Keratinocyte (primary cell): ENCODE data around the gene NCAPD3. TPM values are rescaled to one million over a fixed set of nuclear protein-coding genes. Genes with fewer than 3 reads are reported as not detected.

Experiments used
- DNase-seq: peaks from one replicate; pipeline ENCODE4 v3.0.0-alpha.2; 2011; ENCODE audit warnings: low read depth, missing footprints, low spot score
- FAIRE-seq: peaks from 2 replicates; lab custom pipeline; 2011; peaks lifted over from hg19 to GRCh38; lab: Jason Lieb, UNC
- H2AFZ ChIP-seq: 2 replicates; pipeline ENCODE4 v1.6.0; 2012; ENCODE audit warnings: low read length, control low read depth, inconsistent platforms; ENCODE audit not compliant: control insufficient read depth
- H3K27ac ChIP-seq: 2 replicates; pipeline ENCODE4 v1.5.1; 2011; ENCODE audit warnings: low read length; ENCODE audit not compliant: control insufficient read depth, insufficient read depth
- H3K27me3 ChIP-seq: 3 replicates; pipeline ENCODE4 v1.6.0; 2011; ENCODE audit warnings: low read length; ENCODE audit not compliant: control insufficient read depth, insufficient read depth; ENCODE audit errors: extremely low read depth
- H3K36me3 ChIP-seq, 2 experiments: 2 replicates in 1 of 2; 3 replicates in 1 of 2; pipeline ENCODE4 v1.5.1; 2011; ENCODE audit warnings: low read length in 2 of 2, mild to moderate bottlenecking in 1 of 2; ENCODE audit not compliant: control insufficient read depth in 2 of 2, insufficient read depth in 2 of 2; ENCODE audit errors: extremely low read depth in 1 of 2
- H3K4me1 ChIP-seq: 3 replicates; pipeline ENCODE4 v1.5.1; 2011; ENCODE audit warnings: low read length; ENCODE audit not compliant: control insufficient read depth, insufficient read depth; ENCODE audit errors: extremely low read depth
- H3K4me2 ChIP-seq: 3 replicates; pipeline ENCODE4 v1.6.0; 2011; ENCODE audit warnings: low read depth, low read length; ENCODE audit not compliant: control insufficient read depth, insufficient read depth; ENCODE audit errors: extremely low read depth
- H3K4me3 ChIP-seq, 3 experiments: fragments of 200-600 bp in 1 of 3; sonication (generic) in 1 of 3; 2 replicates in 2 of 3; 3 replicates in 1 of 3; pipeline ENCODE4 v1.5.1; 2011 to 2016; ENCODE audit warnings: low read length in 3 of 3, mild to moderate bottlenecking in 3 of 3, control low read depth in 2 of 3, inconsistent platforms in 1 of 3, low read depth in 1 of 3, mixed read lengths in 1 of 3, mixed run types in 1 of 3, moderate library complexity in 1 of 3; ENCODE audit not compliant: control insufficient read depth in 2 of 3, insufficient read depth in 2 of 3; ENCODE audit errors: extremely low read depth in 1 of 3
- H3K79me2 ChIP-seq: 2 replicates; pipeline ENCODE4 v1.6.0; 2012; ENCODE audit warnings: low read length; ENCODE audit not compliant: control insufficient read depth, insufficient read depth
- H3K9ac ChIP-seq: 3 replicates; pipeline ENCODE4 v1.6.0; 2011; ENCODE audit warnings: low read length; ENCODE audit not compliant: control insufficient read depth, insufficient read depth; ENCODE audit errors: extremely low read depth
- H3K9me1 ChIP-seq: 3 replicates; pipeline ENCODE4 v1.6.0; 2011; ENCODE audit warnings: low read length; ENCODE audit not compliant: control insufficient read depth, insufficient read depth; ENCODE audit errors: extremely low read depth
- H3K9me3 ChIP-seq: 2 replicates; pipeline ENCODE4 v1.5.1; 2012; ENCODE audit warnings: low read depth, low read length; ENCODE audit not compliant: control insufficient read depth
- H4K20me1 ChIP-seq: 3 replicates; pipeline ENCODE4 v1.6.0; 2011; ENCODE audit warnings: low read length; ENCODE audit not compliant: control insufficient read depth, insufficient read depth; ENCODE audit errors: extremely low read depth
- EZH2 ChIP-seq: IDR thresholded peaks from one replicate; pipeline ENCODE4 v1.6.1; 2012; ENCODE audit warnings: inconsistent platforms, mild to moderate bottlenecking, low read length, moderate library complexity
- dilution Hi-C: fragments of 300-500 bp; cut with MboI; formaldehyde crosslinking; loops from one replicate; pipeline ENCODE4 v1.7.0; 2020; ENCODE audit warnings: low sequenced_read_pairs; ENCODE audit not compliant: extremely low pct_ligation_motif_present
- polyA plus RNA-seq, 5 experiments: library from polyadenylated mRNA; depleted of rRNA in 3 of 5; stranded (reverse) in 3 of 5; stranded (forward) in 1 of 5; unstranded in 1 of 5; fragments of >200 nt; gene quantifications; 1 replicate in 1 of 5; 2 replicates in 3 of 5; 3 replicates in 1 of 5; pipeline versions ENCODE4 v1.2.1 to v1.2.3, GENCODE V29; 2011 to 2012; ENCODE audit warnings: missing spikeins in 2 of 5, low read depth in 1 of 5, low replicate concordance in 1 of 5
- TF ChIP-seq, protein P1 (sequence below), 3 experiments: IDR thresholded peaks in 1 of 3; conservative IDR thresholded peaks in 1 of 3; optimal IDR thresholded peaks in 1 of 3; 2 replicates in 2 of 3; 3 replicates in 1 of 3; pipeline versions ENCODE3 to v1.5.1; 2011; ENCODE audit warnings: low read length in 3 of 3, mild to moderate bottlenecking in 3 of 3, moderate library complexity in 2 of 3, control low read depth in 1 of 3, inconsistent platforms in 1 of 3; ENCODE audit not compliant: insufficient read depth in 2 of 3; ENCODE audit errors: extremely low read depth in 1 of 3

The NCAPD3 gene
- polyA plus RNA-seq, 1 donor (not counting 4 experiments of a cell fraction or from before 2014, with no cell fraction given) = 23.0 TPM

DNA sequence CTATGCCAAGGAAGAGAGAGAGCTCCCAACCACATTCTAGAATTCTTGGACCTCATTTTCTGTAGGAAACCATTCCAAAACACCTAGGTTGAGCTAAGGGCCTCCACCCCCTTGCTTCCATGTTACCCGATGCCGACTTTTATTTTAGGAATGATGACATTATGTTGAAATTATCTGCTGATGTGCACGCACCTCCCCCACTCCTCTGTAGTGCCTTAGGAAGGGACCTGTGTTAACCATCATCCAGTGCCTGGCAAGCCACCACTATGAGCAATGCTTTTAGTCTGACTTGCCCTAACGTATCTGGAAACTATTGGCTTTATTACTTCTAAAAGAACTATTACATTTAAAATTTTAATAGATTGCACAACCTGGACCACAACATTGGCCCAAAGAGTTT, 42.1 kb downstream of the NCAPD3 start:
- no peak for FAIRE-seq
- Histone ChIP-seq H3K79me2 (no peaks in the 10 kb centered on the region), H3K9me3 (no peaks in the 10 kb centered on the region), H3K4me3 (no peak overlapping the region), H3K4me1 (peaks cover 8% of the 10 kb centered on the region), H2AFZ (no peak overlapping the region), H4K20me1 (no peaks in the 10 kb centered on the region), H3K36me3 (peaks cover 3 to 26% of the 10 kb centered on the region in 2 experiments), H3K27ac (peak overlapping the region; percentile 2), H3K9ac (no peak overlapping the region), H3K27me3 (no peaks in the 10 kb centered on the region), H3K4me2 (peak overlapping the region; percentile 44), H3K9me1 (no peaks in the 10 kb centered on the region)
- dilution Hi-C loops = no loop called here
- no peak for DNase-seq
- TF ChIP-seq, protein P1, sequence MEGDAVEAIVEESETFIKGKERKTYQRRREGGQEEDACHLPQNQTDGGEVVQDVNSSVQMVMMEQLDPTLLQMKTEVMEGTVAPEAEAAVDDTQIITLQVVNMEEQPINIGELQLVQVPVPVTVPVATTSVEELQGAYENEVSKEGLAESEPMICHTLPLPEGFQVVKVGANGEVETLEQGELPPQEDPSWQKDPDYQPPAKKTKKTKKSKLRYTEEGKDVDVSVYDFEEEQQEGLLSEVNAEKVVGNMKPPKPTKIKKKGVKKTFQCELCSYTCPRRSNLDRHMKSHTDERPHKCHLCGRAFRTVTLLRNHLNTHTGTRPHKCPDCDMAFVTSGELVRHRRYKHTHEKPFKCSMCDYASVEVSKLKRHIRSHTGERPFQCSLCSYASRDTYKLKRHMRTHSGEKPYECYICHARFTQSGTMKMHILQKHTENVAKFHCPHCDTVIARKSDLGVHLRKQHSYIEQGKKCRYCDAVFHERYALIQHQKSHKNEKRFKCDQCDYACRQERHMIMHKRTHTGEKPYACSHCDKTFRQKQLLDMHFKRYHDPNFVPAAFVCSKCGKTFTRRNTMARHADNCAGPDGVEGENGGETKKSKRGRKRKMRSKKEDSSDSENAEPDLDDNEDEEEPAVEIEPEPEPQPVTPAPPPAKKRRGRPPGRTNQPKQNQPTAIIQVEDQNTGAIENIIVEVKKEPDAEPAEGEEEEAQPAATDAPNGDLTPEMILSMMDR (optimal IDR thresholded peaks at IDR 0.05 in 1 of 3, IDR thresholded peaks at IDR 0.05 in 1 of 3, conservative IDR thresholded peaks at IDR 0.05 in 1 of 3; ENCODE audit: extremely low read depth in 1 of 3, insufficient read depth in 2 of 3, low read length in 3 of 3) = no peak

DNA sequence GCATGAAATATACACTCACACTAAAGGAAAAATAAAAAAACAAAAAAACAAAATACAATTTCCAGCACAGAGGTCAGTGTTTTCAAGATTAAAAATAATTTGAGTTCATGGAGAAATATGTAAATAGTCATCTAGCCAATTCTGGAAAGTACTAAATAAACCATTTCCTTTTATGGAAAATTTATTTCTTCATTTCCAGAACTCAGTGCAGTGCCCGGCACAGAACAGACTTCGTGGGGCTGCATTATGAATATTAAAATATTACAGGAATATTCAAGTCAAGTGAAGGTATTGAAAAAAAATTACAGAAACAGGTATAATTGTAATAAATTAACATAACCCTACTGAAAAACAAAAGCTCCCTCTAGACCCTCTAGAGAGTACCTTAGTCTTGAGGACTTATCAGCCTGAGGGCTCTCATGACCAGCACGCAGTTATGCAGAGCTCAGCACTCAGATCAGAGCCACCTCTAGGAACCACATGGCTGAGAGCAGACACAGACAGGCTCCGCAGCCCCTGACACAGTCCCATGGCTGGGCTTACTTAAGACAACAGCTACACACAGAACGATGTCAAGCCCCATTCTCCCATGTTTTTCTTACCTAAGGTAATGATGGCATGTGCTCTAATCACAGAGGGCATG, 45.6 kb downstream of the NCAPD3 start:
- H3K36me3 ChIP-seq = peaks cover 13 to 26% of the 10 kb centered on the region in 2 experiments
- dilution Hi-C loops = no loop called here
- FAIRE-seq = no peak

More for the DNA sequence above, 45.6 kb downstream of the NCAPD3 start:
- H3K4me3 ChIP-seq = no peak overlapping the region
- DNase-seq = no peak
- no peaks in the 10 kb centered on the region for H3K9me1 ChIP-seq
- no peak overlapping the region for H3K4me2 ChIP-seq
- H3K9ac ChIP-seq = no peak overlapping the region
- peaks cover 8% of the 10 kb centered on the region for H3K4me1 ChIP-seq
- no peak overlapping the region for H3K27ac ChIP-seq
- H3K9me3 ChIP-seq = no peaks in the 10 kb centered on the region
- no peaks in the 10 kb centered on the region for H3K79me2 ChIP-seq
- no peaks in the 10 kb centered on the region for H3K27me3 ChIP-seq
- H2AFZ ChIP-seq = no peak overlapping the region
- no peaks in the 10 kb centered on the region for H4K20me1 ChIP-seq
- TF ChIP-seq EZH2 = no peak
- TF ChIP-seq, protein P1 (optimal IDR thresholded peaks at IDR 0.05 in 1 of 3, IDR thresholded peaks at IDR 0.05 in 1 of 3, conservative IDR thresholded peaks at IDR 0.05 in 1 of 3; ENCODE audit: extremely low read depth in 1 of 3, insufficient read depth in 2 of 3, low read length in 3 of 3) = no peak
